GM18498 (cell line): ENCODE results near the gene PGAP6.
"Not testable (repeated sequence)": the region's sequence is repeated elsewhere in the genome, so short reads cannot be mapped to it uniquely, and the experiment has no call there.

Experiments used
- ATAC-seq: cut with Tn5 transposase; IDR thresholded peaks from one replicate; pipeline ENCODE4 v1.9.1; 2021; ENCODE audit warnings: mild to moderate bottlenecking, moderate library complexity; ENCODE audit not compliant: unreplicated experiment

PGAP6 gene

DNA sequence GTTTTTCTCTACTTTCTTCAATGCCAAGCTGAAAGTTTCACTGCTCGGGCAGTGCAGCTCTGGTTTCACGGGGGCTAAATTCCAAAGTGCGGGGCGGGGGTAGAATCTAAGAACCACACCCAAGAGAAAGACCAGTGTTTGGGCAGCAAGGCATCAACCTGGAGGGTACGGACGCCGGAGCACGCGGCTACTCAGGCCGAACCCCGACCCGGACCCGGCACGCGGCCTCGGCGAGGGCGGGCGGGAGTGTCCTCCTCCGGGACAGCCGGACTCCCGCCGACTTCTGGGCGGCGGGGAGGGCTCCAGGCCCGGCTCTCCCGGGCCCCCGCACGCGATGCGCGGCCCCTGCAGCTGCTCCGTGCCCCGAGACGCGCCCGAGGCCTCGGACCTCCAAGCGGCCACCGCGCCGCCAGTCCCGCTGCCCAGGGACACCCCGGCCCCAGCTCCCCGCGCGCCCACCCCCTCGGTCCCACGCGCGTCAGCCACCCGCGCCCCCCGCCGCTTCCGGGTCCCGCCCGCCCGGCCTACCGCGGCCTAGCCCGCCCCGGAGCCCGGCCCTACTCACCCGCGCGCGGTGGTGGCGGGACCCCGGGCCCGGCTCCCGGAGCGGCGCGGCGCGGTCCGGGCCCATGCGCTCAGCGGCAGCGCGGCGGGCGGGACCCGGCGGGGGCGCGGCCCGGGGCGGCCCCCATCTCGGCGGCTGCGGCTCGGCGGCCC lies 29.8 kb downstream of the PGAP6 start:
- ATAC-seq, result peak; percentile 39

- ATAC-seq, result no peak
These were observed 31.6 kb downstream of the PGAP6 start for GRCh38 chr16:350203-350602.

GRCh38 chr16:349211-349610 lies 32.6 kb downstream of the PGAP6 start:
- no peak for ATAC-seq

GRCh38 chr16:348495-348894 lies 33.3 kb downstream of the PGAP6 start:
- not testable (repeated sequence) for ATAC-seq

DNA sequence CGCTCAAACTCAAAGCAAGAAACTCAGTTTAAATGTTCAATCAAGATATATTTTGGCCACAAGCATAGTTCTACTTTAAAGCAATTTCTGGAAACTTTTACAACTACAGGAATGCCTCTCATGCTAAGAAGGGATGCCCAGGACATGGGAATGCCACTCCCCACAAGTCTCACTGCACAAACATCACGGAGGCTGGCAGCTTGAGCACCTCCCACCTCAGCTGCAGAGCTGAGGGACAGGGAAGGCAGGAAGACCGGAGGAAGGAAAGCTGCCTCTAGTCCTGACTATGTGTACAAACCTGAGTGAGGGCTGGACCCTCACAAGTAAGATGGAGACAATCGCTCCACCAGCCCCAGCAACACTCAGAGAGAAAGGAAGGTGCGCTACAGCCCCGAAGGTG lies 34.6 kb downstream of the PGAP6 start:
- no peak for ATAC-seq

GRCh38 chr16:346587-346986 lies 35.2 kb downstream of the PGAP6 start:
- no peak for ATAC-seq

GRCh38 chr16:345772-346171 lies 36.0 kb downstream of the PGAP6 start:
- ATAC-seq, result no peak

- no peak for ATAC-seq
These were observed 39.1 kb downstream of the PGAP6 start for GRCh38 chr16:342455-343213.

DNA sequence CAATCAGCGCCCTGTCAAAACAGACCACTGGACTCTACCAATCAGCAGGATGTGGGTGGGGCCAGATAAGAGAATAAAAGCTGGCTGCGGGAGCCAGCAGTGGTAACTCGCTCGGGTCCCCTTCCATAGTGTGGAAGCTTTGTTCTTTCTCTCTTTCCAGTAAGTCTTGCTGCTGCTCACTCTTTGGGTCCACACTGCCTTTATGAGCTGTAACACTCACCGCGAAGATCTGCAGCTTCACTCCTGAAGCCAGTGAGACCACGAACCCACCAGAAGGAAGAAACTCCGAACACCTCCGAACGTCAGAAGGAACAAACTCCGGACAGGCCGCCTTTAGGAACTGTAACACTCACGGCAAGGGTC lies 39.8 kb downstream of the PGAP6 start:
- ATAC-seq, result not testable (repeated sequence)

- ATAC-seq, result not testable (repeated sequence)
These were observed 40.4 kb downstream of the PGAP6 start for GRCh38 chr16:341095-341973.

DNA sequence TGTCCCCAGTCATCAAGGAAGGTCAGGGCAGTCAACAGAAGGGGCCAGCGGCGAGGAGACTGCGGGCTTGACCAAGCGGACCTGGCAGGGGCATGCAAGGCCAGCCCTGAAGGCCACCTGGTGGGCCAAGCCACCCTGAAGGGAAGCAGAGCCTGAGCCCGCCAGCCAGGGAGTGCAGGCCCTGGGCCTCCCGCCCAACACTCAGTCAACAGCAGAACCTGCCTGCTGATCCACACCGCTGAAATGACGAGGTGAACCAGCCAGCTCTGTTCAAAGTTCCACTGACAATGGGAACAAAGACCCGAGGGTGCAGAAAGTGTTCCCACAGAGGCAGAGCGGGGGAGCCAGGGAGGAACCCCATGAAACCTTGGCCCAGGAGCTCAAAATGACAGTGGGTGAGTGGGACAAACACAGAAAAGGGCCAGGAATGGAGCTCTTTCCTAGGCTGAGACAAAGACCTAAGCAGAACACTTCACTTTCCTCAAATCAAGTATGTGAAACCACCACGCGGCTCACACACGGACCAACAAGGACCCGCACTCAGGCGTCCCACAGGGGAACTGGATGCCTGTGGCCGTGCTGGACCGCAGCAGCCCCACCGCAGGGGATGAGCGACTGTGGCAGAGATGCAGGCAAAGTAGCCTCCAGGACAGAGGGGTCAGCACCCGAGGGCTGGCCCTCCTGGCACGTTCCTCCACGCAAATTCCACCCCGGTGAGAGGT lies 41.2 kb downstream of the PGAP6 start:
- ATAC-seq, result no peak

DNA sequence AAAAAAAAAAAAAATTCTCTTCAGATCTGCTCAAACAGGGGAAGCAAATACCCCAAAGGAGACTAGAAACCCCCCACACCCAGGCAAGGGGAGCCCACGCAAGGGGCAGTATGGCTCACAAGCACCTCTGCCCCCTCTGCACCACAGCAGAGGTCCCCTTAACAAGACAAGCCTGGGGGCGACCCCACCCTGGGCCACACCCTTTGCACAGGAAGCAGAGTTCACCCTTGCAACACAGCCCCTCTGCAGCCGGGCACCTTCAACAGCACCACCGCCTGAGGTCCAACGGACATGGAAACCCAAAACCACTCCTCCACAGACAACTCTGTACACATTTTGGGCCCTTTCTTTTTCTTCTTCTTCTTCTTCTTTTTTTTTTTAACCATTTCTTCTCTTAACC lies 42.1 kb downstream of the PGAP6 start:
- ATAC-seq, result no peak

GRCh38 chr16:337975-338575 lies 43.7 kb downstream of the PGAP6 start:
- no peak for ATAC-seq

DNA sequence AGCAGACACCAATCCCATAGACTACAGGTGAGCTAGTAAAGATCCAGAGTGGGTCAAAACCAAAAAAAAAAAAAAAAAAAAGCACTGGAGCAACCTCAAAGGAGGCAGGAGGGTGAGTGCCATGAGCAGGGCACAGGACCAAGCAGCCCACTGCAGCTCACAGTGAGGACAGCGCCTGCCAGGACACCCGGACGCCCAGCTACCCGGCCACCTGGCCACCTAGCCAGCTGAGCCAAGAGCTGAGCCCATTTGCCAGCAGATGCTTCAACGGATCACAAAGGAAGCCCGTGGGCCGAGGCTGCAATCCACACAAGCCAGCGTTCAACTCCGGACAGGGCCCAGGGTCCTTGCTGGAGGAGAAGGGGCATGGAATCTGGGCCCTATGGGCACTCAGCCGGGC lies 44.3 kb downstream of the PGAP6 start:
- ATAC-seq, result no peak

DNA sequence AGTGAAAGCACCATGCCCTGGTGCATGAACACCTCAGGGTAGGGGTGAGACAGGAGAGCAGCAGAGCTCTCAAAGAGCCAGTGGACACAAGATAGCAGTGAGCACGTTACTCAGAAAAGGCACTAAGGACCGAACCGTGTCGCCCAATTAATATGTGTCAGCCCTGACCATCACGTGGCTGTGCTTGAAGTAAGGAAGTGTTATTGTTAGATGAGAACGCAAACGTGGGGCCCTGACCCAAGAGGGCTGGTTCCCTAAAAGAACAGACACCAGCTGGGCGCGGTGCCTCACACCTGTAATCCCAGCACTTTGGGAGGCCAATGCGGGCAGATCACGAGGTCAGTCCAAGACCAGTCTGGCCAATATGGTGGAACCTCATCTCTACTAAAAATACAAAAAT lies 45.5 kb downstream of the PGAP6 start:
- ATAC-seq, result no peak

DNA sequence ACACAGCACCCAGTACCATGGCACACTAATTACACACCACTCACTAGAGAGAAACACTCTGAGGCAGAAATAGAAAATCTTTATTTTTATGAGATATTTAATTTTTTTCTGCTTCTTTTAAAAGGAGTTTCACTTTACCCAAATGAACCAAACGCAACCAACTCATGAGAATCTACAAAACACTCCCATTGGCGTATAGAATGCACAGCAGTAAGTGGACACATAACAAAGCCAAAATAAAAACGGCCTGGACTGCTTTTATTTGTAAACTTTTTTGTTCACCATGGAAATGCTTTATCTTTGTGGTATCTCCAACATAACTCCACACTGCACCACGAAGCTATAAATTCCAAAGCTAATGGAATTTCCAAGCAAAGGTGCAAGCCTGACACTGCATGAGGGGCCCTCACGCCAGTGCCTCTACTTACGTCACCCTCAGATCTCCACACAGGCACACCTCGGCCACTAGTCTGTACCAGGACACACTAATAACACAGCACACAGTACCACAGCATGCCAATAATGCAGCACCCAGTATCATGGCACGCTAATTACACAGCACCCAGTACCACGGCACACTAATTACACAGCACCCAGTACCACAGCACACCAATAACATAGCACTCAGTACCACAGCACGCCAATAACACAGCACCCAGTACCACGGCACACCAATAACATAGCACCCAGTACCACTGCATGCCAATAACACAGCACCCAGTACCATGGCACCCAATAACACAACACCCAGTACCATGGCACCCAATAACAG lies 46.7 kb downstream of the PGAP6 start:
- ATAC-seq, result not testable (repeated sequence)

DNA sequence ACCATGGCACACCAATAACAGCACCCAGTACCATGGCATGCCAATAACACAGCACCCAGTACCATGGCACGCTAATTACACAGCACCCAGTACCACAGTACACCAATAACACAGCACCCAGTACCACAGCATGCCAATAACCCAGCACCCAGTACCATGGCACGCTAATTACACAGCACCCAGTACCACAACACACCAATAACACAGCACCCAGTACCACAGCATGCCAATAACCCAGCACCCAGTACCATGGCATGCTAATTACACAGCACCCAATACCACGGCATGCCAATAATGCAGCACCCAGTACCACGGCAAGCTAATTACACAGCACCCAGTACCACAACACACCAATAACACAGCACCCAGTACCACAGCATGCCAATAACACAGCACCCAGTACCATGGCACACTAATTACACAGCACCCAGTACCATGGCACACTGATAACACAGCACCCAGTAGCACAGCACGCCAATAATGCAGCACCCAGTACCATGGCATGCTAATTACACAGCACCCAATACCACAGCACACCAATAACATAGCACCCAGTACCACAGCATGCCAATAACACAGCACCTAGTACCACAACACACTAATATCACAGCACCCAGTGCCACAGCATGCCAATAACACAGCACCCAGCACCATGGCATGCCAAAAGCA lies 47.5 kb downstream of the PGAP6 start:
- not testable (repeated sequence) for ATAC-seq

- ATAC-seq, result no peak
These were observed 48.2 kb downstream of the PGAP6 start for GRCh38 chr16:333406-334094.
